ENCODE data around the gene FEZF2.

Gene FEZF2

DNA sequence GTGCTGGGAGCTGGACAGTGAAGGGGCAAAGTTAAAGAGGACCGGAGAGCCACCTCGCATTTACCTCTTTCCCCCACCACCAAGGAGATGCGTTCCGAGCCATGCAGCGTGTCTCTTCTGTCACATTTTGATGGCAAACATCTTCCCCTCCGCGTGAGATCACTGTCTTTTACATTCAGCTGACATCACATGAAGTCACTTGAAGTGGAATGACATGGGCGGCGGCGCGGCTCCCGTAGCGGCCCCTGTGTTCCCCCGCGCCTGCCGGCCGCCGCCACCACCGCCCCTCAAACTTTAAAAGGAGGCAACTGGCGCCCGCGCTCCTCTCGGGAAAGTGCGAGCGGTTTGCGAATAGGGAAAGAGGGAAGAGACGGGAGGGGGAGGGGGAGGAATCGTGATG lies at the start of gene FEZF2:
Gene FEZF2, minus strand, starts transcription at position 336 of the 400 bp plus-strand sequence. CDS start 682 bp downstream, outside the sequence.
- Histone ChIP-seq H3K4me3 (no peak within 1 kb of the TSS), H3K27ac (no peak within 1 kb of the TSS), H3K36me3 (ENCODE audit: insufficient read depth, low read length) (no peaks in the 10 kb centered on the region), H3K9me3 (ENCODE audit: low read depth, low read length) (no peaks in the 10 kb centered on the region), H3K9ac (ENCODE audit: insufficient read length) (no peak within 1 kb of the TSS)
- no peak for DNase-seq (ENCODE audit: low read depth, low spot score)
- TF ChIP-seq POLR2AphosphoS5 (IDR thresholded peaks at IDR 0.05; ENCODE audit: borderline replicate concordance, low read depth, low read length), result no peak
- no peak for TF ChIP-seq EZH2 (IDR thresholded peaks at IDR 0.05)
- no peak for TF ChIP-seq FOXP2 (optimal IDR thresholded peaks at IDR 0.05; ENCODE audit: control extremely low read depth, extremely low read length, insufficient read depth)

DNA sequence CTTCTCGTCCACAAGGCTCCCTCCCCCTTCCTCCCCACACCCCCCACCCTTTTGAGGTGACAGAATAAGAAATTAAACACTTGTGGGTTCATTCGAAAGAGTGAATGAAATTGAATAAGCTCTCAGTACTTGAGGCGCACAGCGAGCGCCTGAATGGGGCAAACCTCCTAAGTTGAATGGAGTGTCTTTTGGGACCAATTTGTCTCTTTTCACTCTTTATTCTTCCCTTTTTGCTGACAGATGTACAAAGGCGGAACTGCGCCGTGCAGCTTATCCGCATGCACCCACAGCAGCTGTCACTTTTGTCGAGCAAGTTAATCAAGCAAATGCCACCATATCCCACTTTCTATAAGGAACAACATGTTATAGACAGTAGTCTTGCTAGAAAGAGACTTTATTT lies 47.9 kb upstream of the FEZF2 start:
- no peaks in the 10 kb centered on the region for H3K36me3 ChIP-seq (ENCODE audit: insufficient read depth, low read length)
- no peak overlapping the region for H3K9ac ChIP-seq (ENCODE audit: insufficient read length)
- TF ChIP-seq POLR2AphosphoS5 (IDR thresholded peaks at IDR 0.05; ENCODE audit: borderline replicate concordance, low read depth, low read length) (no peak), EZH2 (IDR thresholded peaks at IDR 0.05) (no peak), FOXP2 (optimal IDR thresholded peaks at IDR 0.05; ENCODE audit: control extremely low read depth, extremely low read length, insufficient read depth) (no peak)
- H3K27ac ChIP-seq, result no peak overlapping the region
- DNase-seq (ENCODE audit: low read depth, low spot score), result no peak
- H3K4me3 ChIP-seq, result no peak overlapping the region
- no peaks in the 10 kb centered on the region for H3K9me3 ChIP-seq (ENCODE audit: low read depth, low read length)

DNA sequence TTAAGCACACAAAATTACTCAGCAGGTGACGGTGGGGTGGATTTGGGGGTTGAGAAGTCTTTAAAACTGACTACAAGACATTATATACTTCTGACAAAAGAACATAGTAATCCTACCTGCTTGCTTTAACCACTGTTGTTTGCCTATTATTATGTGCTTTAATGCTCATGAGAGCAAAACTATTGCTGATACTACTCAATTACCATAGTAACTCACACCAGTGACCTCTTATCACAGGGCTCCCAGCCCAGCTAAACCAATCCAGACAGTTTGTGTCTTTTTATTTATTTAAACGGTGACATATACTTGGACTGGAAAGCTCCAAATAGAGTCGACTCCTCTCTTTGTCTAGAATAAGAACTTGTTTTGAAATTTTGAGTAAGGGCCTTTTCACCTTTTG lies 42.8 kb upstream of the FEZF2 start:
- H3K9ac ChIP-seq (ENCODE audit: insufficient read length), result no peak overlapping the region
- TF ChIP-seq FOXP2 (optimal IDR thresholded peaks at IDR 0.05; ENCODE audit: control extremely low read depth, extremely low read length, insufficient read depth) (no peak), POLR2AphosphoS5 (IDR thresholded peaks at IDR 0.05; ENCODE audit: borderline replicate concordance, low read depth, low read length) (no peak), EZH2 (IDR thresholded peaks at IDR 0.05) (no peak)
- H3K27ac ChIP-seq, result no peak overlapping the region
- DNase-seq (ENCODE audit: low read depth, low spot score), result no peak
- H3K9me3 ChIP-seq (ENCODE audit: low read depth, low read length), result no peaks in the 10 kb centered on the region
- no peaks in the 10 kb centered on the region for H3K36me3 ChIP-seq (ENCODE audit: insufficient read depth, low read length)
- H3K4me3 ChIP-seq, result no peak overlapping the region

DNA sequence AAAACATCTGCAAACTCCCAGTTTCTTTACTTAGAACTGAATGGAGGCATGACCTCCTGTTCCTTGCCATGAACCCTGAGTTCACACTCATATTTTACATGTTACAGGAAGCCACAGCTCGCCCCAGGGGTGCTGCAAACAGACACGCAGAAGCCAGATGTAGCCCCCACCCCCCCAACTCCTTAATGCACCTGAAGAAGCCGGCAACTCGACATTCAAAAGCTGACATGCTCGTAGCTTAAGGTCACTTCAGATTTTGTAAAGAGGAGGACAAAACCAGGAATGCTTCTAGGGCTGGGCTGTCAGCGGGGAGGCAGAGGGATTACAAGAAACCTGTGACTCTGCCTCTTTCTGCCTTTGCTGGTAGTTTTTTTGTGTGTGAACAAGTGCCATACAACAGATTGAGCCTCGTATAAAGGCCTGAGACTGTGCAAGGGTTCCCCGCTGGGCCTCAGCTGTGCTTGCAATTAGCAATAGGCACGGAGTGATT lies 42.0 kb upstream of the FEZF2 start:
- no peak overlapping the region for H3K27ac ChIP-seq
- H3K36me3 ChIP-seq (ENCODE audit: insufficient read depth, low read length), result no peaks in the 10 kb centered on the region
- no peaks in the 10 kb centered on the region for H3K9me3 ChIP-seq (ENCODE audit: low read depth, low read length)
- TF ChIP-seq POLR2AphosphoS5 (IDR thresholded peaks at IDR 0.05; ENCODE audit: borderline replicate concordance, low read depth, low read length), result no peak
- TF ChIP-seq EZH2 (IDR thresholded peaks at IDR 0.05), result no peak
- TF ChIP-seq FOXP2 (optimal IDR thresholded peaks at IDR 0.05; ENCODE audit: control extremely low read depth, extremely low read length, insufficient read depth), result no peak
- H3K4me3 ChIP-seq, result no peak overlapping the region
- no peak overlapping the region for H3K9ac ChIP-seq (ENCODE audit: insufficient read length)
- DNase-seq (ENCODE audit: low read depth, low spot score), result no peak

DNA sequence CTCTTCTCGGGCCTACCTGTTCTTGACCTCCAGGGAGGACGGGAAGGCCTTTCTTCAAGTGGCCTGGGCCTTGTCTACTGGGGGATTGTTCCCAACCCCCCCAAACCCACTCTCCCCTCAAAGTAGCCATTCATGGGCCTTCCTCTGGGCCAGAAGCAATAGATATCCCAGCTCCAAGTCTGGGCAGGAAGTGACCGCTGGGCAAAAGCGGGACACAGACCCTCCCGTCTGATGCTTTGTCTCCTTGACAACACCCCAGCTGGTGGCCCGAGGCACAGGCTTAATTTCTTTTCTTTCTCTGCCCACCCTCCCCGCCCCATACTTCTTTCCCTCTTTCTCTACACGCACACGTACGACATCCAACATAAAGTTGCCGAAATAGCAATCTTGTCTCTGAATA lies 41.4 kb upstream of the FEZF2 start:
- Histone ChIP-seq H3K9me3 (ENCODE audit: low read depth, low read length) (no peaks in the 10 kb centered on the region), H3K4me3 (no peak overlapping the region), H3K27ac (no peak overlapping the region), H3K9ac (ENCODE audit: insufficient read length) (no peak overlapping the region), H3K36me3 (ENCODE audit: insufficient read depth, low read length) (no peaks in the 10 kb centered on the region)
- TF ChIP-seq EZH2 (IDR thresholded peaks at IDR 0.05) (no peak), FOXP2 (optimal IDR thresholded peaks at IDR 0.05; ENCODE audit: control extremely low read depth, extremely low read length, insufficient read depth) (no peak), POLR2AphosphoS5 (IDR thresholded peaks at IDR 0.05; ENCODE audit: borderline replicate concordance, low read depth, low read length) (no peak)
- DNase-seq (ENCODE audit: low read depth, low spot score), result no peak

DNA sequence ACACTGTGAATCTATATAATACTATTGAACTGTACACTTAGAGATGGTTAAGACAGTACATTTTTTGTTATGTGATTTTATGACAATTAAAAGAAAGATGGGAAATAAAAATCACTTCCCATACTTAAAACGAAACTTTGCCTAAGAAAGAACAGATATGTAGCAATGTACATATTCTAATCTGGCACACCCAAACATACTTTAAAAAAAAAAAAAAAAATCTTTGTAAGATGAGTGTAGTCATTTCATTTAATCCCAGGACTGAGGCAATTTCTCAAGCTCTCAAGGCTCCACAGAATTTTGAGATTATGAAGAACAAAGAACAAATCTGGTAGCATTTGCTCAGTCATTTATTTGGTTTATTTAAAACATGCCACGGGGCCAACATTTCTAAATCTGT lies 40.3 kb upstream of the FEZF2 start:
- H3K27ac ChIP-seq, result no peak overlapping the region
- no peak for TF ChIP-seq POLR2AphosphoS5 (IDR thresholded peaks at IDR 0.05; ENCODE audit: borderline replicate concordance, low read depth, low read length)
- no peak for TF ChIP-seq EZH2 (IDR thresholded peaks at IDR 0.05)
- no peak for TF ChIP-seq FOXP2 (optimal IDR thresholded peaks at IDR 0.05; ENCODE audit: control extremely low read depth, extremely low read length, insufficient read depth)
- no peak for DNase-seq (ENCODE audit: low read depth, low spot score)
- no peak overlapping the region for H3K4me3 ChIP-seq
- H3K36me3 ChIP-seq (ENCODE audit: insufficient read depth, low read length), result no peaks in the 10 kb centered on the region
- H3K9ac ChIP-seq (ENCODE audit: insufficient read length), result no peak overlapping the region
- no peaks in the 10 kb centered on the region for H3K9me3 ChIP-seq (ENCODE audit: low read depth, low read length)

DNA sequence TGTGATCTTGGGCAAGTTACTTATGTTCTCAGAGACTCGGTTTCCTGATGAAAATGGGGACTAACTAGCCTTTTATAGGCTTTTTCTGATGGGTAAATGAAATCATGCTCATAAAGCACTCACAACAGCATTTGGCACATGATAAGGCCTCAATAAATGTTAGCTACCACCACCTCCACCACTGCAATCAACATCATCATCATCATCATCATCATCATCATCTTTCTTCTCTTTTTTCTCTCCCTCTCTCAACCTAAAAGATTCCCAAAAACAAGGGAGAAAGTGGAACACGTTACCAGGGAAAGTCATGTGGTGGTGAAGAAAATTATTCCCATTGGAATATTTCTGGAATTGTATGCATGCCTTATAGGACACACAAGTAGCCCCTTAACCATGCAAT lies 33.6 kb upstream of the FEZF2 start:
- no peak overlapping the region for H3K9ac ChIP-seq (ENCODE audit: insufficient read length)
- no peak for DNase-seq (ENCODE audit: low read depth, low spot score)
- no peaks in the 10 kb centered on the region for H3K9me3 ChIP-seq (ENCODE audit: low read depth, low read length)
- no peak for TF ChIP-seq POLR2AphosphoS5 (IDR thresholded peaks at IDR 0.05; ENCODE audit: borderline replicate concordance, low read depth, low read length)
- TF ChIP-seq FOXP2 (optimal IDR thresholded peaks at IDR 0.05; ENCODE audit: control extremely low read depth, extremely low read length, insufficient read depth), result no peak
- no peak for TF ChIP-seq EZH2 (IDR thresholded peaks at IDR 0.05)
- no peak overlapping the region for H3K4me3 ChIP-seq
- H3K36me3 ChIP-seq (ENCODE audit: insufficient read depth, low read length), result no peaks in the 10 kb centered on the region
- H3K27ac ChIP-seq, result no peak overlapping the region

DNA sequence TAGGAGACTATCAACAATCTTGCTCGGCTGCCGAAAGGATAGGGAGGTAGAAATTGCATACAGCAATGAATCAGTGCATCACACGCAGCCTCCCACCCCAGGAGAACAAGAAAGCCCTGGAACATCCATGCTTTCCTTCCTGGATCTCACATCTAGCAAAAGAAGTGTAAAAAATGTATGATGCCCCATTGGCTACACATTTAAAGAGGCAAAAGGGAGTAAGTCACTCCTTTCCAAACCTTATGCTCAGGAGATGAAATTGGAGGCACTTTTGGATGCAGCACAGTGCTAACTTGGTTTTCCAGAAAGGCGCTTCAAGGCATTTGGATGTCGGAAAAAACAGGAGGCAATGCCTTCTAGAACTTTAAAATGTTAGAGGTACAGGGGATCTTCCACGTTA lies 32.2 kb upstream of the FEZF2 start:
- no peaks in the 10 kb centered on the region for H3K9me3 ChIP-seq (ENCODE audit: low read depth, low read length)
- TF ChIP-seq FOXP2 (optimal IDR thresholded peaks at IDR 0.05; ENCODE audit: control extremely low read depth, extremely low read length, insufficient read depth) (no peak), POLR2AphosphoS5 (IDR thresholded peaks at IDR 0.05; ENCODE audit: borderline replicate concordance, low read depth, low read length) (no peak), EZH2 (IDR thresholded peaks at IDR 0.05) (no peak)
- no peaks in the 10 kb centered on the region for H3K36me3 ChIP-seq (ENCODE audit: insufficient read depth, low read length)
- no peak for DNase-seq (ENCODE audit: low read depth, low spot score)
- no peak overlapping the region for H3K27ac ChIP-seq
- no peak overlapping the region for H3K9ac ChIP-seq (ENCODE audit: insufficient read length)
- H3K4me3 ChIP-seq, result no peak overlapping the region

DNA sequence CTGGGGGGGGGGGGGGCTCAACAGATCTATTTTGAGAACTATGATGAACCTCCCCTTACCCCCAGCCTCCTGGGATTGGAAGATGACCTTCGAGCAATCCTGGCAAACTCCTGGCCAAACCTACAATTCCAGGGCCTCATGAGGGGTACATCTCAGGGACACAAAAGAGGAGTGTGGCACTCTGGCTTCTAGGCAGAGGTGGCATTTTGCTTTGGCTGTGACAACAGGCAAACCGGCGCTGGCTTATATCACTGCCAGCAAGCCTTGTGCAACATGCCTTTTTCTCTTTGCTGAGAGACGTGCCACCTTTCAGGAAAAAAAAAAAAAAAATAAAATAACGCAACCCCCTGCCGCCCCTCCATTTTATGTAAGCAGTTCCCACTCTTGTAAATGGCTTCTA lies 31.8 kb upstream of the FEZF2 start:
- Histone ChIP-seq H3K27ac (no peak overlapping the region), H3K9ac (ENCODE audit: insufficient read length) (no peak overlapping the region), H3K4me3 (no peak overlapping the region), H3K9me3 (ENCODE audit: low read depth, low read length) (no peaks in the 10 kb centered on the region), H3K36me3 (ENCODE audit: insufficient read depth, low read length) (no peaks in the 10 kb centered on the region)
- no peak for TF ChIP-seq POLR2AphosphoS5 (IDR thresholded peaks at IDR 0.05; ENCODE audit: borderline replicate concordance, low read depth, low read length)
- TF ChIP-seq EZH2 (IDR thresholded peaks at IDR 0.05), result no peak
- no peak for TF ChIP-seq FOXP2 (optimal IDR thresholded peaks at IDR 0.05; ENCODE audit: control extremely low read depth, extremely low read length, insufficient read depth)
- no peak for DNase-seq (ENCODE audit: low read depth, low spot score)

Measured in SK-N-MC (cell line).